GM19468 (cell line): ENCODE measurements around the gene PTGES2.

Source experiments
- ATAC-seq: cut with Tn5 transposase; IDR thresholded peaks from one replicate; pipeline ENCODE4 v1.9.1; 2021; ENCODE audit warnings: mild to moderate bottlenecking, moderate library complexity, moderate number of reproducible peaks; ENCODE audit not compliant: unreplicated experiment; ENCODE audit errors: extremely low read depth

The PTGES2 gene

DNA sequence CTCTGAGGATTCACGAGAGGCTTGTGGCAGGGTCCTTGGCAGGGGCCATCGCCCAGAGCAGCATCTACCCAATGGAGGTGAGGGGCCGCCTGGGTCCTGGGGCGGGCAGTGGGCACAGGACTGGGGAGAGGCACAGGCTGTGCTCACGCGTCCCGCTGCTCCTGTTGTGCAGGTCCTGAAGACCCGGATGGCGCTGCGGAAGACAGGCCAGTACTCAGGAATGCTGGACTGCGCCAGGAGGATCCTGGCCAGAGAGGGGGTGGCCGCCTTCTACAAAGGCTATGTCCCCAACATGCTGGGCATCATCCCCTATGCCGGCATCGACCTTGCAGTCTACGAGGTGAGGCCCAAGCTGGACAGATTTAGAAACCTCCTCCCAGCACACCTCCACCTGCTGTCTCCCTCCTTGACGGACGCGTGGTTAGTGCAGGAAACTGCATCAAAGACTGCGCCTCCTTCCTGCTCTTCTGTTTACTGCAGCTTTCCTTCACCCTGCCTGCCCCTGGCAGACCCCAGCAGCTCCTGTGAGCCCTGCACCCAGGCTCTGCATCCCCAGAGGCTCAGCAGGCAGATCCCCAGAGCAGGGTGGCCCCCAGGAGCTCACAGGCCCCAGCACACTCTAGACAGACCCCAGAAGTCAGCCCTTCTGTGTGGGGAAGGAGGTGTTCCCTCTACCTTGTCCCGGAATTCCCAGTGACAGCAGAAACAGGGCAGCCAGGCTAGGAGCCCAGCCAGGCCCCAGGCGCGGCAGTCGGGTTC lies 21.2 kb downstream of the PTGES2 start:
- ATAC-seq, result no peak

DNA sequence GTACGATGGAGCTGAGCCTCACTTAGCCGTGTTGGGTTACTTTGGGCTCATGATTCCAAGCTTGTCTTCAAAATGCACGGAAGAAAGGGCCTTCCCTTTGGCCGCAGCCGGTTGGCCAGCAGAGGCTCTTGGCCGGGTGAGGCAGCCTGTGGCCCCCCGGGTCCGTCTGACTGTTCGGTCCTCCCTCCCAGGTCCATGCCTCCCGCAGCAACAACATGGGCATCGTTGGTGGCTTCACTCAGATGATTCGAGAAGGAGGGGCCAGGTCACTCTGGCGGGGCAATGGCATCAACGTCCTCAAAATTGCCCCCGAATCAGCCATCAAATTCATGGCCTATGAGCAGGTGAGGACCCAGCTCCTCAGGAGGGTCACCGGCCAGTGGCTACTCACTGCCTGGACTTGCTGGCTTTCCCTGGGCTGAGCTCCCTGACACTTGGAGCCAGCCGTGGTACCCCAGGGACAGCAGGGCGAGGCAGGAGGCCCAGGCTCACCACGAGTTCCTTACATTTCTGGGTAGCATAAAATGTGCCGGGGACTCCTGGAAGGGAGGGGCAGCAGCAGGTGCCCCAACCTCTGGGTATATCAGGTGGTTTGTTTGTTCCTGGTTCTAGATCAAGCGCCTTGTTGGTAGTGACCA lies 21.9 kb downstream of the PTGES2 start:
- ATAC-seq, result no peak

DNA sequence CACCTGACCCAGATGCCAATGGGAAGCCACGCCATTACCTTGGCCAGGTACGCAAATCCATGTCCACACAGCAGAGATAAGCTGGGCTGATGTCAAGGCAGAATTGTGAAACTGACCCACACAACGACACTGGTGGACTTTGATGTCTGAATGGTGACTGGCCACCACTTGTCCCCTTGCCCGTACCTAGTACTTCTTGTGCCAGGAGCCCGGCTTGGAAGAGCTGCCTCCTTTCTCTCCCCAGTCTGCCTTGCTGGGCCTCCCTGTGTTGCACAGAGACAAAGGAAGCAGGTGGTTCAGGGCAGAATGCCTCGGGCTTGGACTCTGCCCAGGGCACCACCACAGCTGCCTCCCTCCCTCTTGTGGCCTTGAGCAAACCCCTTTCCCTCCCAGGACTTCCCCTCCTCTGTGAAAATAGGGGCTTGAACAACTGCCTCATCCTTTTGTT lies 23.3 kb downstream of the PTGES2 start:
- no peak for ATAC-seq

DNA sequence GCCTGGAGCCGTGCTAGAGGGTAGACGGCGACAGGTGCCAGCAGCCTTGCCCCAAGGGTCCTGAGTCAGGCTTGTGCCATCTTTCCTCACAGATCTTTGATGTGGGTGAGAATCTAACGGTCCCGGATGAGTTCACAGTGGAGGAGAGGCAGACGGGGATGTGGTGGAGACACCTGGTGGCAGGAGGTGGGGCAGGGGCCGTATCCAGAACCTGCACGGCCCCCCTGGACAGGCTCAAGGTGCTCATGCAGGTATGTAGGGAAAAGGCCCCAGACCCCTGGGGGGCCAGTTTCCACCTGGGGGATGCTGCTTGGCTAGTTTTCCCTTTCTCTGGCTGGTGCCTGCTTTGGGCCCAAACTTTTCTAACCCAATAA lies 24.0 kb downstream of the PTGES2 start:
- ATAC-seq, result no peak

DNA sequence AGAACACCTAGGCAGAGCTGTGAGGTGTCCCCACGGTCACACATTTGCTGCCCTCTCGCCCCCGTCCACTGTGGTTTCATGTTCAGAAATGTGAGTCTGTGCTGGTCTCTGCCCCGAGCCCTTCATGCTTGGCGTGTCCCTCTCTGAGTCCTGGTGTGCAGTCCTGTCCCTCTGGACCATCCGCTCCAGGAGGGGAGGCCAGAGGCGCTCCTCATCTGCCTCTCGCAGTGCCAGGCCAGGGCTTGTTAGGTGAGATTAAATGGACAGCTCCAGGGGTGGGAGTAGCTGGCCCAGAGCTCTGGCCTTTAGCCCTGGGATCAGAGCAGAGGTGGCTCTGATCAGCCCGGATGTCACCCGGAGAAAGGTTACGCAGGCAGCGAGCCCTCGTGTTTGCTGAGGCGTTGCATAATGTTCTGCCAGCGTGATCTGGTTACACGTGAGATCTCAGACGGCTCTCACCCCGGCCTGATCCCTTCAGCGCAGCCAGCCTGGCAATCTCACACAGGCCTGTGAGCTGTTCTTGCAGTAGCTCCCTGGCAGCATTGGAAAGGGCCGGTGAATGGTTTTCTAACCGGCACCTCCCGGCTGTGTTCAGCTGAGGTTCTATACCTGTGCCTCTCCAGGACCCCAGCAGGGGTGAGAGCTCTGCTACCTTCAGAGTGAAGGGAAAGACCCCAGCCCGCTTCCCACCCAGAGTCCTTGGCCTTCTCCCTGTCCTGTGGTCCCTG lies 24.5 kb downstream of the PTGES2 start:
- ATAC-seq, result no peak

DNA sequence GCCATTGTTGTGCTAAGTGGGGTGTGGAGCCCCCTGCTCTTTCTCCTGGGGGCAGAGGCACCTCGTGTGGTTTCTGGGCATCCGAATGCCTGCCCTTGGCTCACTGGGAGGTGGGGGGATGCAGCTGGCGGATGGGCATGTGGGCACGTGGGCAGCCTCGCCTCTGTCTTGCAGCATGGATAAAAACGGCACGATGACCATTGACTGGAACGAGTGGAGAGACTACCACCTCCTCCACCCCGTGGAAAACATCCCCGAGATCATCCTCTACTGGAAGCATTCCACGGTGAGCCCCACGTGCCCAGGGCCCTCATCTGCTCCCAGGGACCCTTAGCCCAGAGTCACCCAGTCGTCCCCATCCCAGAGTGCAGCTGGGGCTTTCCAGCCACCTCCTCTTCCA lies 25.3 kb downstream of the PTGES2 start:
- no peak for ATAC-seq

DNA sequence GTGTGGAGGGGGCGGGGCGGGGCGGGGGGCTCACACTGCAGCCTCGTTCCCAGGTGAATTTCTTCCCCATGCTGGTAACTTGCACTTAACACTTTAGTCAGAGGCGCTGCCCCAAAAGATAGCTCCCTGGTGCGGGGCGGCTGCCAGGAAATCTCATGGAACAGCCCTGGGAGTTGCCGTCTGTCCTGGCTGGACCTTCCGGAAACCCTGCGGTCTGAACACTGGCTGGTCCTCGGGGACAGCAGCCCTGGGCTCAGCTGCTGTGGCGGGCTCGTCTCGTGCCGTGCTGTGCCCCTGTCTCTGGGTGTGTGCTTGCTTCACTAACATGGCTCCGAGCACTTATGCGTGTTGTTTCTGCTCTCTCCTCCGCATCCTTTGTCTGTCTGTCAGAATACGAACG lies 25.8 kb downstream of the PTGES2 start:
- ATAC-seq, result no peak

DNA sequence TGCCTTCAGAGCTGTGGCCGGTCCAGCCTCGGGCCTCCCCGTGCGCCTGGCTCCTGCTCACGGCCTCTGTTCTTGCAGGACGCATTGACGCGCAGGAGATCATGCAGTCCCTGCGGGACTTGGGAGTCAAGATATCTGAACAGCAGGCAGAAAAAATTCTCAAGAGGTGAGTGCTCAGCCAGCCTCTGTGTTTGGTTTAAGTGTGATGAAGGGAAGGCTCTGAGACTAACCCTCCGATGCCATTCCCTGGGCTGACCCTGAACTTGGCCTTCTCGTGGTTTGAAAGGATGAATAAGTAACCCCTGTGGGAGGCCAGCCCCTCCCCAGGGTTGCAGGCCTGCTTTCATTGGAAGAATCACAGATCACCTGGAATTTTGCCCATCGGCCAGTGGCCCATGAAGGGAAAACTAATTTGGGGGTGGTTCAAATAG lies 26.3 kb downstream of the PTGES2 start:
- no peak for ATAC-seq

DNA sequence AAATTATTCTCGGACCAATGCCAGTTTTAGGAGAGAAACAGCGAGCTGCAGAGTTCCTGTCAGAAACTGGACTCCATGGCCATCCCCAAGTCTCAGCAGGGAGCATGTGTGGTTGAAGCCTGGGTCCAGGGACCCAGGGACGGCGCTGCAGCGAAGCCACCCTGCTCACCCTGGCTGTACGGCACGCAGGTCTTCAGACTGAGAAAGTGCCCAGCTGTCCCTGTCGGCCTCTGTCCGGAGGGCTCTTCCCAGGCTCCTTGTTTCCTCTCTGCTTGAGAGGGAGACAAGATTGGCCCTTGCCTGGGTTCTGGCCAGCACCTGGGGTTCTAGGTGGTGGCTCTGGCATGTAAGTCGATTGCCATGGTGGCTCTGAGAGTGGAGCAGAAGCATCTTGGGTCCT lies 26.9 kb downstream of the PTGES2 start:
- no peak for ATAC-seq

DNA sequence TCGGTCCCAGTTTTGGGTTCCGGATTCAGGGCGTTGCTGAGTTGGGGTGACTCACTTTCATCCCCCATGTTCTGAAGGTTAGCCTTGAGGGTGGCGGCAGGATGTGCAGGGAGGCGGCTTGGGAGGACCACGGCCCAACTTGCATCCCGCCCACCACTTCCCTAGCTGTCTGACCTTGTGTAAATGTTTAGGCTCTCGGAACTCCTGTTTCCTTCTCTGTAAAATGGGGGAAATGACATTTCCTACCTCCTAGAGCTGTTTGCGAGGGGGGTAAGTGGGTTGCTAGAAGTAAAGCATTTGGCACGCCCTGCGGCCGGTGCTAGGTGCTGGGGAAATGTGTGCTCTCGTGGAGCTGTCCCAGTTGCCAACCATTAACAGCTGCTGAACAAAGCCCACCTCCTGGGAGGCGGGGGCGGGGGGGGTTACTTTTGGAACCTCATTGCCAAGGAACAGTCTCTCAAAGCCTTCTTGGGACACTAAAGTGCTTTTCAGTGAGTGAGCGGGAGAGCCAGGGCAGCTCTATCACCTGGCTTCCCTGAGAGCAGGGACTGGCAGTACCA lies 27.5 kb downstream of the PTGES2 start:
- no peak for ATAC-seq

DNA sequence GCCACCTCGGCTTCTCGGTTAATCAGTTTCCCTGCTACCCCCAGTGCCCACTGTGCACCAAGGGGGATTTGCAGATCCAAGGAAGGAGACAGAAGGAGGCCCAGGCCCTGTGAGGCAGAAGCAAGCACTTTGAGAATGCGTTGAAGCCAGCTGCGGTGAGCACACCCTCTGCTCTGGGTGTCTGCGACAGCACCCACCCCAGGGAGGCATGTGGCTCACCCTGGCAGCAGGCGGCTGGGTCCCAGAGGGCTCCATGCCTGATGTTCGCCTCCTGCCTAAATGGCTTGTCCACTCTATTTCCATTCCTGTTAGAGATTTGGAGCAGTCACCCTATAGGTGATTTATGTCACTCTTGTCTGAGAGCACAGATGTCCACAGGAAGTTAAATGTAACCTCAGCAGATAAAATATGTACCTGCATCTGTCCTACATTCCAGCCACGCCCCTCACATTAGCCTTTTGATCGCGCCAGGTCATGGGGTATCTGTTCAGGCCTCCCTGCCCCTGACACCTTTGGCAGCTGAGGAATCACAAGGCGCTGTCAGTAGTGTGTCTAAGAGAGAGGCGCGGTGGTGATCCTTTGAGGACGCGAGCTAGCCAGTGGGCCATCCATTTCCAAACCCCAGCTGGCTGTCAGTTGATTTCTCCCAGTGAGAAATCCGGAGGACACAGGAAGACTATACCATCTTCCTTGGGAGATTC lies 28.1 kb downstream of the PTGES2 start:
- ATAC-seq, result no peak

DNA sequence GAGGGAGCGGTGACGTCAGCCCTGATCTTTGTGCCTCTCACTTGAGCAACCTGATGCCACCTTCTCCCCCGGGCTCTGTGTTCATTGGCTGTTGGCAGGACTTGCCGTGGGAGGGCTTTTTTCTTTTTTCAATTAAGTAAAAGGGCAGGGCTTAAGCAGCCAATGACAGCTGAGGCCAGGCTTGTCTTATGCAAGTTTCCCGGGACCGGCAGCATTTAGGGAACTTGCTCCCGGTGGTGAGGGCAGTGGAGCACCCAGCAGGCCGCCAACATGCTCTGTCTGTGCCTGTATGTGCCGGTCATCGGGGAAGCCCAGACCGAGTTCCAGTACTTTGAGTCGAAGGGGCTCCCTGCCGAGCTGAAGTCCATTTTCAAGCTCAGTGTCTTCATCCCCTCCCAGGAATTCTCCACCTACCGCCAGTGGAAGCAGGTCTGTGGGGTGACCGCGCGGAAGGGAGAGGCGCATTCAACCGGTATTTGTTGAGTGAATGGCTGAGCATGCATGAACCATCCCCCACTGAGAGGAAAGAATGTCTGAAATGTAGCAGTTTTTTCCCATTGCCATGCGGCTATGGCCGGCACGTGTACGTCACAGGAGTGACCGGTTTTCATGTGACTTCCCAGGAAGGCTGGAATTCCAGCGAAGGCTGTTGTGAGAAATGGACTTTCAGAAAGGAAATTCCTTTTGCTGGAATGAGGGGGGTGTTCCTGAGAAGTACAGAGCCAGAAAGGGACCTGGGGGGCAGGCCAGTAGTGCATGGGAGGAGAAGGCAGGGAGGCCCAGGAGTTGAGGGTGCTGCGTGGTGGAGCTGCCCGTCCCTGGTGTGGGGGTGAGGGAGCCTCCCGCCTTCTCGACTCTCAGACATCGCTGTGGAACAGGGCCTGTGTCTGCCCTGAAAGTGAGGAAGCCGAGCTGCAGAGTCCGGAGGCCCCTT lies 29.0 kb downstream of the PTGES2 start:
- no peak for ATAC-seq

DNA sequence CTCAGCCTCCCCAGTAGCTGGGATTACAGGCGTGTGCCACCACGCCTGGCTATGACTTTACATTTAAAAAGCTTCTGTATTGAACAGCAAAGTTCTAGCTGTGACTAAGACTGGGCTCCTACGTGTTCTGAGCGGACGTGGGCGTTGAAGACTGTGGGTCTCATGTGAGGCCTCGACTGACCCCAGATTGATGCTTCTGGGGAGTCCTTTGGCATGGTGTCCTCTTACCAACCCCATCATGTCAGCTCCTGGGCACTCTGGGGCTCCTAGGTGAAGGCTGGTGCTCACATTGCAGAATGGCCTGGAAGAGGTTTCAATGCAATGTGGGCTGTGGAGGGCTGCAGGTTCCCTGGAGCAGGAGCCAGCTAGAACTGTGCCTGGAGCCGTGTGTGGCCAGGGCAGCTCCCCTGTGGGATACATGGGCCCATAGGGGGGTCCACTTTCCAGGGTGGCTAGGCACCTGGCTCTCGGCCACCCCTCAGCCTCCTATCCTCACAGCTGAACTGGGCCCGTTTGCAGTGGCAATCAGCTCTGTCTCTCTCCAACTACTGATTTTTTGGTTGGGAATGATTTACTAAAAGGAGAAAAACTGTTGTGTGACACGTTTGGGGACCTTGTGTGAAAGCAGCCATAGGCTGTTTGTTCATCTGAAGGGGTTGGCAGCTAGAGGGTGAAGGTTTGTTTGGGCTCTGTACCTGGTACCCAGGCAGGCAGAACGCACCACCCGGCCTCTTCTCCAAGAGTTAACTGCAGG lies 29.8 kb downstream of the PTGES2 start:
- ATAC-seq, result no peak

DNA sequence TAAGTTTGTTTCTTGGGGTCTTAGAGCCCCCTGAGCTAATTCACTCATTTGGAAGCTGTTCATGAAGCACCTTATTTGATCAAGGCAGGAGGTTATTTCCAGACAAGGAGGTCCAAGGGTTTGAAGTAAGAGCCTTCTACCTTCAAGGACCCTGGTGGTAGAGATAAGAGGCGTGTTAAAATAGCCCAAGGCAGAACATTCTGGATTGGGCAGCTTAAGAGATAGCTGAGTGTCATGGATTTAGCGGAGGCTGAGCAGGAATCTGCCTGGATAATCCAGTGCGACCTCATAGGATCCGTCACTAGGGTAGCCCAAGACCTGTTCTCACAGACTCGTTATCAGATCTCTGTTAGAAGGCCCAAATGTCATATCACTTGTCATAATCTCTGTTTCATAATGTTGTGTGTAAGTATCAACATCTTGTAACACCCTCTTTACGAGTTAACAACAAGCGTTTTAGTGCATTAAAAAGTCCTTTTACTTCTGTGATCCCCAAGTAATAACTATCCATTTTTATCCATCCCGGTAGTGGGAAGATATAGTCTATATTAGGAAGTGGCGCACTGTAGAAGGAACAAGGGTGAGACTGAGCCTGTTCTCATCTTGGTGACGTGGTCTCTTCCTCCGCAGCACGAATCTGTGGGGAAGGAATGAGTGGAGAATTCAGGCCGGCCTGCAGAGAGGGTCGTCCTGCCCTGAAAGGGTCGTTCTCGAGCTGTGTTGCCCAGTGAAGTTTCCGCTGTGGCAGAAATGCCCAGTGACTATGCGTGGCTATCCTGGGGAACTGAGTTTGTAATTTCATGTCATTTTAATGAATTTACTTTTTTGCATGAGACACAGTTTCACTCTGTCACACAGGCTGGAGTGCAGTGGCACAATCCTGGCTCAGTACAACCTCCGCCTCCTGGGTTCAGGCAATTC lies 30.7 kb downstream of the PTGES2 start:
- ATAC-seq, result no peak

DNA sequence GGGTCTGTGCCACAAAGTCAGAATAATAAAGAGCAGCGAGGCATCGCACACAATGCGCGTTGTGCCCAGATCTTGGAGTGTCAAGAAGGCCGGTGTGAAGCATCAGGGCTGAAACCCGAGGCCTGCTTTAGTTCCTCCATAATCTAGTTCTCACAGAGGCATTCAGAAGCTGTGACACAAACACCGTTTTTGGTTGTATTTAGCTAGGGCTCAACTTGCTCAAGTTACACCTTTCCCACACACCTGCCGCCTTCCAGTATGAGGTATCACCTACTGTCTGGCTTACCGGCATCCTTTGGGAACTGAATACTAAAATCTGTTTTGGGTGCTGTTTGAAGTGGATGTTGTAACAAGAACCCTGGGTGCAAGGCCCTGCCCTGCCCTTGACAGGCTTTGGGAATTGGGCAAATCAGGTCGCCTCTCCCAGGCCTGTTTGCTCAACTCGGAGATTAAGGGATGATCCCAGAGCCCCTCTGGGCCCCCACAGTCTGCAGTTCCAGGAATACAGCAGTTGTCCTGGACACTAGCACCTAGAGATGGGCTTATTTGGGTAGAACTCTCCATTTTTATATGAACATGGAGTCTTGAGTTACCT lies 32.5 kb downstream of the PTGES2 start:
- no peak for ATAC-seq

DNA sequence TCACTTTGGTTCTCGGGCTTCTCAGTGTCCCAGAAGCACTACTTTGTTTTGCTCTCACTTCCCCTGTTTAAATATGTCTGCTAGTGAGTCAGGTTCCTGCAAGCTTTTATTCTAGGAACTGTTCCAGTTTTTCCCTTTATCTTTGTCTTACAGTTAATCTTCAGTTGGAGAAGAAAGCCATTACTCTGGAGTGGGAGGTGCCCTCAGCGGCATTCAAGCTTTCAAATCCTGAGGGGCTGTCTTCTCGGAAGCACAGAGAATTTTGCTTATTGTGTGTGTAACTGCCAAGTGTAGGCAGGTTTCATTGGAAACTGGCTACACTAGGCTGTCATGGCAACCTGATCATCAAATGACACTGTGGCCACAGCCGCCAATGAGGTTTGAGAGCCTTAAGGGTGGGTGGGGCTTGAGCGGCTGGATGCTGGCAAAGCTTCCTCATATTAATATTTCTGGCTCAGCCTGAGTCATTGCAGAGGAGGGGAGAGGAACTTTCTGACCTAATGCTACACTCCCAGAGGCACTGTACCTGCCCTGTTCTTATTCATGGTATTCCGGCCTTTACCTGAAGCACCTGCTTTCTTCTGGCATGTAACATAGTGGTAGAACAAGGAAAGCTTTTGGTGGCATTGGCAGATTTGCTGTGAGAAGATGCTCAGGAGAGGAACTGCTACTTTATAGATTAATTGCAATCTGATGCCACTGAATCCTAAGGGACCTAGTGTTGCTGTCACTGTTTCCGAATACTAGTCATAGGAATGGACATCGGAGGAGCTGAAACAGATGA lies 33.2 kb downstream of the PTGES2 start:
- no peak for ATAC-seq
